ENCODE measurements around the gene VAV1. TPM values are rescaled to one million over a fixed set of nuclear protein-coding genes. Genes with fewer than 3 reads are reported as not detected.
A peak's percentile ranks its signal among the peaks of the same experiment; 100 is the strongest.

VAV1 gene
- total RNA-seq, 1 donor, result 0.36 TPM

GRCh38 chr19:6800991-6801484 lies 28.5 kb downstream of the VAV1 start:
- H3K36me3 ChIP-seq (ENCODE audit: insufficient read depth, low read length), result no peaks in the 10 kb centered on the region
- H3K4me1 ChIP-seq (ENCODE audit: insufficient read depth, low read length), result peaks cover 11% of the 10 kb centered on the region
- peak; percentile 92 for DNase-seq (ENCODE audit: insufficient read length, low spot score, missing footprints)
- H2AFZ ChIP-seq (ENCODE audit: low read length), result peak overlapping the region; percentile 80
- H3K79me2 ChIP-seq (ENCODE audit: insufficient read depth, low read length), result no peaks in the 10 kb centered on the region
- no peaks in the 10 kb centered on the region for H4K20me1 ChIP-seq (ENCODE audit: insufficient read depth, low read length)
- no peaks in the 10 kb centered on the region for H3K9me3 ChIP-seq (ENCODE audit: low read depth, low read length)
- peaks cover 7% of the 10 kb centered on the region for H3K27me3 ChIP-seq (ENCODE audit: insufficient read depth, low read length)
- peak overlapping the region; percentile 60 for H3K4me2 ChIP-seq (ENCODE audit: insufficient read depth, low read length)
- peak overlapping the region; percentile 31 for H3K4me3 ChIP-seq (ENCODE audit: insufficient read depth, low read length)
- no peak overlapping the region for H3K27ac ChIP-seq (ENCODE audit: low read depth, low read length)
- TF ChIP-seq CTCF (IDR thresholded peaks at IDR 0.05; ENCODE audit: extremely low read depth, low read depth, low read length), result no peak

- H3K79me2 ChIP-seq (ENCODE audit: insufficient read depth, low read length), result no peaks in the 10 kb centered on the region
- peak; percentile 50 for DNase-seq (ENCODE audit: insufficient read length, low spot score, missing footprints)
- H4K20me1 ChIP-seq (ENCODE audit: insufficient read depth, low read length), result no peaks in the 10 kb centered on the region
- peak overlapping the region; percentile 80 for H2AFZ ChIP-seq (ENCODE audit: low read length)
- H3K4me3 ChIP-seq (ENCODE audit: insufficient read depth, low read length), result peak overlapping the region; percentile 31
- peaks cover 7% of the 10 kb centered on the region for H3K27me3 ChIP-seq (ENCODE audit: insufficient read depth, low read length)
- peak overlapping the region; percentile 60 for H3K4me2 ChIP-seq (ENCODE audit: insufficient read depth, low read length)
- no peak overlapping the region for H3K27ac ChIP-seq (ENCODE audit: low read depth, low read length)
- peaks cover 11% of the 10 kb centered on the region for H3K4me1 ChIP-seq (ENCODE audit: insufficient read depth, low read length)
- H3K36me3 ChIP-seq (ENCODE audit: insufficient read depth, low read length), result no peaks in the 10 kb centered on the region
- H3K9me3 ChIP-seq (ENCODE audit: low read depth, low read length), result no peaks in the 10 kb centered on the region
- no peak for TF ChIP-seq CTCF (IDR thresholded peaks at IDR 0.05; ENCODE audit: extremely low read depth, low read depth, low read length)
Observed at GRCh38 chr19:6801485-6802086, 29.1 kb downstream of the VAV1 start.

GRCh38 chr19:6802336-6803035 lies 30.0 kb downstream of the VAV1 start:
- Histone ChIP-seq H3K27me3 (ENCODE audit: insufficient read depth, low read length) (peaks cover 7% of the 10 kb centered on the region), H3K27ac (ENCODE audit: low read depth, low read length) (no peak overlapping the region), H3K4me1 (ENCODE audit: insufficient read depth, low read length) (peaks cover 11% of the 10 kb centered on the region), H3K36me3 (ENCODE audit: insufficient read depth, low read length) (no peaks in the 10 kb centered on the region), H3K79me2 (ENCODE audit: insufficient read depth, low read length) (no peaks in the 10 kb centered on the region), H3K4me2 (ENCODE audit: insufficient read depth, low read length) (no peak overlapping the region), H3K4me3 (ENCODE audit: insufficient read depth, low read length) (no peak overlapping the region), H2AFZ (ENCODE audit: low read length) (no peak overlapping the region), H4K20me1 (ENCODE audit: insufficient read depth, low read length) (no peaks in the 10 kb centered on the region), H3K9me3 (ENCODE audit: low read depth, low read length) (no peaks in the 10 kb centered on the region)
- no peak for TF ChIP-seq CTCF (IDR thresholded peaks at IDR 0.05; ENCODE audit: extremely low read depth, low read depth, low read length)
- no peak for DNase-seq (ENCODE audit: insufficient read length, low spot score, missing footprints)

GRCh38 chr19:6803036-6803404 lies 30.5 kb downstream of the VAV1 start:
- peaks cover 7% of the 10 kb centered on the region for H3K27me3 ChIP-seq (ENCODE audit: insufficient read depth, low read length)
- H3K79me2 ChIP-seq (ENCODE audit: insufficient read depth, low read length), result no peaks in the 10 kb centered on the region
- no peak overlapping the region for H2AFZ ChIP-seq (ENCODE audit: low read length)
- H3K4me3 ChIP-seq (ENCODE audit: insufficient read depth, low read length), result no peak overlapping the region
- TF ChIP-seq CTCF (IDR thresholded peaks at IDR 0.05; ENCODE audit: extremely low read depth, low read depth, low read length), result no peak
- H3K4me2 ChIP-seq (ENCODE audit: insufficient read depth, low read length), result no peak overlapping the region
- DNase-seq (ENCODE audit: insufficient read length, low spot score, missing footprints), result no peak
- H3K9me3 ChIP-seq (ENCODE audit: low read depth, low read length), result no peaks in the 10 kb centered on the region
- H4K20me1 ChIP-seq (ENCODE audit: insufficient read depth, low read length), result no peaks in the 10 kb centered on the region
- H3K27ac ChIP-seq (ENCODE audit: low read depth, low read length), result no peak overlapping the region
- H3K36me3 ChIP-seq (ENCODE audit: insufficient read depth, low read length), result no peaks in the 10 kb centered on the region
- H3K4me1 ChIP-seq (ENCODE audit: insufficient read depth, low read length), result peaks cover 11% of the 10 kb centered on the region
